Measurements from ENCODE around the gene BIRC7. TPM values are rescaled to one million over a fixed set of nuclear protein-coding genes. Genes with fewer than 3 reads are reported as not detected.

BIRC7 gene
- total RNA-seq, 2 donors from 2014 or later = not detected

DNA sequence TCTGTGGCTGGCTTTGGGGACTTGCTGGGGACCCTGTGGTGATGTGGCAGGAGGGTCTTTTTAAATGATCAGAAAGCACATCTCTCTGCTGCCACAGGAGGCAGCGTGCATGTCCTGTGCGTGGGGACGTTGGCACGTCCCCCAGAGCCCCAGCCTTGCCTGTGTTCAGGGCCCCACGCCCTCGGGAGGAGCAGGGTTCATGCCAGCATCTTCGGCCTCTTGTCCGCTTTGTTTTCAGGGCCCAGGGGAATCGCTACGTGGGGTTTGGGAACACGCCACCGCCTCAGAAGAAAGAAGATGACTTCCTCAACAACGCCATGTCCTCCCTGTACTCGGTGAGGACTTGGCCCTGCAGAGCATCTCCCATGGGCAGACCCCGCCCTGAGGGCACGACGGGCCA lies 43.0 kb downstream of the BIRC7 start:
- intact Hi-C loops (cut with DNase I) = no loop called here
- H3K27ac ChIP-seq = no peak overlapping the region
- no peak for DNase-seq
- TF ChIP-seq CTCF (IDR thresholded peaks at IDR 0.05) = no peak
- H3K4me3 ChIP-seq = no peak overlapping the region
- no peaks in the 10 kb centered on the region for H3K9me3 ChIP-seq
- H3K36me3 ChIP-seq = peaks cover 6% of the 10 kb centered on the region
- no peak overlapping the region for H3K9ac ChIP-seq (ENCODE audit: low read depth in 2 of 2, low read length in 2 of 2)
- no peaks in the 10 kb centered on the region for H3K27me3 ChIP-seq
- H3K4me1 ChIP-seq = peaks cover 9% of the 10 kb centered on the region

DNA sequence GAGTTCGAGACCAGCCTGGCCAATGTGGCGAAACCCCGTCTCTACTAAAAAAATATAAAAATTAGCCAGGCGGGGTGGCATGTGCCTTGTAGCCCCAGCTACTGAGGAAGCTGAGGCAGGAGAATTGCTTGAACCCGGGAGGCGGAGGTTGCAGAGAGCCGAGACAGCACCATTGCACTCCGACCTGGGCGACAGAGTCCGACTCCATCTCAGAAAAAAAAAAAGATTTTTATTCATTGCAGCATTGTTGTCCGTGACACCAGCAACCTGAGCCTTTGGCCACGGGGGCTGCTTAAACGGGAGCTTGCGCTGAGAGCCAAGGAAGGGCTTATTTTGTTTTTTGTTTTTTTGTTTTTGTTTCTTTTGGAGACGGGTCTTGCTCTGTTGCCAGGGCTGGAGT lies 44.2 kb downstream of the BIRC7 start:
- no peak for DNase-seq
- no peak for TF ChIP-seq CTCF (IDR thresholded peaks at IDR 0.05)
- Histone ChIP-seq H3K27me3 (no peaks in the 10 kb centered on the region), H3K9ac (ENCODE audit: low read depth in 2 of 2, low read length in 2 of 2) (no peak overlapping the region), H3K36me3 (peaks cover 6% of the 10 kb centered on the region), H3K4me1 (no peaks in the 10 kb centered on the region), H3K27ac (no peak overlapping the region), H3K9me3 (no peaks in the 10 kb centered on the region), H3K4me3 (no peak overlapping the region)
- intact Hi-C loops (cut with DNase I) = no loop called here

DNA sequence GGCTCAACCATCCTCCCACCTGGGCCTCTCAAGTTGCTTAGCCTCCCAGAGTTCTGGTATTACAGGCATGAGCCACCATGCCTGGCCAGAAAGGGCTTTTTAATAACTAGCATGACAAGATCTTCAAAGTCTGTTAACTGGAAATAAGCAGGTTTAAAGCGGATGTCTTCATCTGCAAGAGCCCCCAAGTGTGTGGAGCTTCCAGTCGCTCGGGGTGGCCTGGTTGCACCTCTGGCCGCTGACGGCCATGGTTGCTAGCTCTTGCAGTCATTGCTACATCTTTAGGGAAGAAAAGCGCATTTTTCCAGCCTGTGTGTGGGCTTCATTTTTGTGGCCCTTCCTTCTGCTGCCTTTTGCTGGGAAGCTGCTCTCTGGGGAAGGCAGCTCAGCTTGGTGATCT lies 44.7 kb downstream of the BIRC7 start:
- Histone ChIP-seq H3K36me3 (peaks cover 6% of the 10 kb centered on the region), H3K27ac (no peak overlapping the region), H3K4me1 (no peaks in the 10 kb centered on the region), H3K27me3 (no peaks in the 10 kb centered on the region), H3K4me3 (no peak overlapping the region), H3K9me3 (no peaks in the 10 kb centered on the region), H3K9ac (ENCODE audit: low read depth in 2 of 2, low read length in 2 of 2) (no peak overlapping the region)
- intact Hi-C loops (cut with DNase I) = no loop called here
- no peak for DNase-seq
- TF ChIP-seq CTCF (IDR thresholded peaks at IDR 0.05) = no peak

GRCh38 chr20:63280929-63281545 lies 45.3 kb downstream of the BIRC7 start:
- no peak for TF ChIP-seq CTCF (IDR thresholded peaks at IDR 0.05)
- Histone ChIP-seq H3K4me1 (no peaks in the 10 kb centered on the region), H3K27me3 (no peaks in the 10 kb centered on the region), H3K9me3 (no peaks in the 10 kb centered on the region), H3K9ac (ENCODE audit: low read depth in 2 of 2, low read length in 2 of 2) (no peak overlapping the region), H3K27ac (no peak overlapping the region), H3K36me3 (peaks cover 6% of the 10 kb centered on the region), H3K4me3 (no peak overlapping the region)
- no peak for DNase-seq
- intact Hi-C loops (cut with DNase I) = no loop called here

- Histone ChIP-seq H3K9me3 (no peaks in the 10 kb centered on the region), H3K36me3 (peaks cover 6% of the 10 kb centered on the region), H3K9ac (ENCODE audit: low read depth in 2 of 2, low read length in 2 of 2) (no peak overlapping the region), H3K4me3 (no peak overlapping the region), H3K4me1 (no peaks in the 10 kb centered on the region), H3K27ac (no peak overlapping the region), H3K27me3 (no peaks in the 10 kb centered on the region)
- no peak for TF ChIP-seq CTCF (IDR thresholded peaks at IDR 0.05)
- no peak for DNase-seq
- intact Hi-C loops (cut with DNase I) = no loop called here
These were observed 46.3 kb downstream of the BIRC7 start for GRCh38 chr20:63281742-63282665.

Measured in colonic mucosa (tissue), 4 donors.